Diencephalon (tissue), 1 donor: ENCODE data around the gene CXCL3. TPM values are rescaled to one million over a fixed set of nuclear protein-coding genes. Genes with fewer than 3 reads are reported as not detected.

ENCODE experiments used
- small RNA-seq: library from RNA; depleted of rRNA; stranded (forward); fragments of <200 nt; gene quantifications from one replicate; pipeline ENCODE3, GENCODE V24; 2014
- total RNA-seq: library from RNA; depleted of rRNA; stranded (reverse); fragments of >200 nt; gene quantifications from one replicate; pipeline ENCODE4 v1.2.3, GENCODE V29; 2014

The CXCL3 gene
- total RNA-seq, result 1.2 TPM

GRCh38 chr4:74038425-74039314 is at the start of gene CXCL3:
TSS of gene CXCL3 (minus strand) at chr4:74038689. CDS start at chr4:74038611, 78 bp downstream.

GRCh38 chr4:73998040-73999011 is 40.2 kb downstream of the CXCL3 start, which contains the start of gene CXCL5:
TSS of gene CXCL5 (minus strand) at chr4:73998677. CDS start at chr4:73998581, 96 bp downstream.

GRCh38 chr4:73988061-73988460 is 50.4 kb downstream of the CXCL3 start, which contains the start of gene PPBP:
TSS of gene PPBP (minus strand) at chr4:73988190. CDS start at chr4:73988103, 87 bp downstream.

Small RNA genes lying within 50 kb of the gene (small RNA-seq; reads per million reads assigned to genes)
- gene RN7SL218P, result not detected

Other genes with a start within 250 kb of the CXCL3 start
- 0.69 TPM for gene CXCL6, start 202.0 kb downstream of the CXCL3 start, total RNA-seq
- gene PF4V1, start 185.4 kb downstream of the CXCL3 start, total RNA-seq, result 1.6 TPM
- 1.2 TPM for gene CXCL1, start 169.3 kb downstream of the CXCL3 start, total RNA-seq
- 1.8 TPM for gene PF4, start 56.7 kb downstream of the CXCL3 start, total RNA-seq
- gene PPBP, start 50.5 kb downstream of the CXCL3 start, total RNA-seq, result 4.6 TPM
- 0.92 TPM for gene CXCL5, start 40.0 kb downstream of the CXCL3 start, total RNA-seq
- gene CXCL2, start 60.5 kb upstream of the CXCL3 start, total RNA-seq, result 3.7 TPM
- 72.2 TPM for gene MTHFD2L, start 119.4 kb upstream of the CXCL3 start, total RNA-seq